Measurements from ENCODE around the gene OPTC.

OPTC gene

DNA sequence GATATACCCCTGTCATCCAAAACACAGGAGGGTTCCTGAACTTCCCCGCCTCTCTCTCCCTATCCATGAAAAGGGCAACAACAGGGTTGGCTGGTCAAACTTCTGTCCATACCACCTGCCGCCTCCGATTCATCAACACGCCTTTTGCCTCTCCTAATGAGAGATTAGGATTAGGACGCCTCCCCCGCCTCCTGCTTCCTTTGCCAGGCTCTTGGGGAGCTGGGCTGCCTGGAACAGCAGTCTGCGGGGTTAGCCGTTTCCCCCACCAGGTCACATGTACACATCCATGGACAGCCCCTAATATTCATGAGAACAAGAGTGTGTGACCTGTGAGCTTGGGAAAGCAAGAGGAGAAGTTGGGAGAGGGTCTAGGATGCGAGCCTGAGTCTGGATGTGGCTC is 2.3 kb upstream of the OPTC start:
- DNase-seq (ENCODE audit: low read depth in 2 of 2): no peak

DNA sequence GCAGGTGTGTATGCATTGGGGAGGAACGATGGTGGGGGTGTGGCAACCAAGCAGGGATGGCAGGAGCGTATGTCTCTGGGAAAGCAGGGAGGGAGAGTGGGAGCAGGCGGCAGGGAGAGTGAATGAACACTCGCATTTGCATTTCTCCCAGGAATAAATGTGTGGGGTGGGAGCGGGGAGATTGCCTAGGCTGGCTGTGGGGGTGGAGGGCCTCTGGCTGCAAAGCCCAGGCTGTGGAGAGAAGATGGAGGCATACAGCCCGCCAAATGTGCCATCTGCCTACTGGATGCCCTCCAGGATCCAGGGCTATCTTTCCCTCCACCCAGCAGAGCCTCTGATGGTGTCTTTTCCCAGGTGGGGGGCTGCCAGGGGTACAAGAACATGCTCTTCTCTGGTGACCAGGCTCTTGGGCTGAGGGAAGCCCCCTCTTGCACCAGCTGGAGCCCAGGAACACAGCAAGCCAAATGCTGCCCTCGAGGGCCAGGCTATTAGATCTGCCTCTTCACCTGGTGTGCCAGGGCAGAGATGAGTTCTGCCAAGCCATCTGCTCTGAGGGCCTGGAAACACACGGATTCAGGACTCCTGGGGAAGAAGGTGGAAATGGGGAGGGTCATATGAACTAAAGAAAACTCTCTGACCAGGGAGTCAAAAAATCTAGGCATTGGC is 1.7 kb upstream of the OPTC start:
- DNase-seq (ENCODE audit: low read depth in 2 of 2): no peak

DNA sequence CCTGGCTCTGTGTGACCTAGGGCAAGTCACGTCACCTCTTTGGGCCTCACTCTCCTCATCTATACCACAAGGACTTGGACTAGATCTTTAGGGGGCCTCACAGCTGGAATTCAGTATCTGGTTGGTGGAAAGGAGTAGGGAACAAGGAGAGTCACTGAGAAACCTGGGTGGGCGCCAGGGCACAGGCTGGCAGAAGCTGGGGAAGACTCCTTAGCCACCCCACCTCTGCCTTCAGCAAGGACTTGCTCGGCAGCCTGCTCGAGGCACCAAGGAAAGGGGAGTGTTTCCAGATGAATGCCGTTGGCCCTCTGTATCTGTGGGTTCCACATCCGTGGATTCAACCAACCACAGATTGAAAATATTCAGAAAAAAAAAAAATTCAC is 1.2 kb upstream of the OPTC start:
- no peak for DNase-seq (ENCODE audit: low read depth in 2 of 2)

DNA sequence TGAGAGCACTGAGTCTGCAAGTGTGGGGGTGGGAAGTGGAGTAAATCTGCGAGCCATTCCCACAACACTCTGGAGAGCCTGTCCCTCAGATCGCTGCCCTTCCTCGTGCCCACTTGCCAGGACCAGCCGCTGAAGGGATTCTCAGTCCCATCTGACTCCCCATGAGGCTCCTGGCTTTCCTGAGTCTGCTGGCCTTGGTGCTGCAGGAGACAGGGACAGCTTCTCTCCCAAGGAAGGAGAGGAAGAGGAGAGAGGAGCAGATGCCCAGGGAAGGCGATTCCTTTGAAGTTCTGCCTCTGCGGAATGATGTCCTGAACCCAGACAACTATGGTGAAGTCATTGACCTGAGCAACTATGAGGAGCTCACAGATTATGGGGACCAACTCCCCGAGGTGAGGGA is 1.9 kb downstream of the OPTC start:
- DNase-seq (ENCODE audit: low read depth in 2 of 2): no peak

DNA sequence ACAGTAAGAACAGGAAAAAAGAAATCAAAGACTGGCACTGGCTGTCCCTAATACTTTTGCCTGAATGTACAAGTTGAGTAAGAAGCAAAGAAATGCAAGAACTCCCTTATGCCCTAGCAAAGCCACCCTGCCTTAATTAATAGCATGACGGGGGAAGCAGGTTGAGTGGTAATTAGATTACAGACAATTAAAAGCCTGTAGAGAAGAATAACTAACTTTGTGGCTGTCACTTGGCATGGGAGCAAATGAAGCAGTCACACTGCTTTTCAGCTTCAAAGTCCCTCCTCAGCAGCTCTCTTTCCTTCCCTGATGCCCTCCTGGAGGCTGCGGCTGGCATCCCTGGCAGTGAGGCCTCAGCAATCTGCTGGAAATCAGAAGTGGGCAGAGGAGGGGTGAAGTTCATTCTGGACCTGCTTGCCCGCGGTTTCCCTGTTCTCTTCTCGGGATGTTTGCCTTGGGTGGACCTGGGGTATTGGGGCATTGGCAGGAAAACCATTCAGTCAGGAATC is 3.4 kb downstream of the OPTC start:
- no peak for DNase-seq (ENCODE audit: low read depth in 2 of 2)

DNA sequence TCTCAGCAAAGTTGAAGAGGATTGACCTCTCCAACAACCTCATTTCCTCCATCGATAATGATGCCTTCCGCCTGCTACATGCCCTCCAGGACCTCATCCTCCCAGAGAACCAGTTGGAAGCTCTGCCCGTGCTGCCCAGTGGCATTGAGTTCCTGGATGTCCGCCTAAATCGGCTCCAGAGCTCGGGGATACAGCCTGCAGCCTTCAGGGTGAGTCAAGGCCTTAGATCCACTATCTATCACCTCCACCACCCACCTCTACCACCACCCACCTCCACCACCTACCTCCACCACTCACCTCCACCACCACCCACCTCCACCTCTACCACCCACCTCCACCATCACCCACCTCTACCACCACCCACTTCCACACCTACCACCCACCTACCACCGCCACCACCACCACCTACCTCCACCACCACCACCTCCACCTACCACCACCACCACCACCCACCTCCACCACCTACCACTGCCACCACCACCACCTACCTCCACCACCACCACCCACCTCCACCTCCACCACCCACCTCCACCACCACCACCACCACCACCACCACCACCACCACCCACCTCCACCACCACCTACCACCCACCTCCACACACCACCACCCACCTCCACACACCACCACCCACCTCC is 5.8 kb downstream of the OPTC start:
- no peak for DNase-seq (ENCODE audit: low read depth in 2 of 2)

DNA sequence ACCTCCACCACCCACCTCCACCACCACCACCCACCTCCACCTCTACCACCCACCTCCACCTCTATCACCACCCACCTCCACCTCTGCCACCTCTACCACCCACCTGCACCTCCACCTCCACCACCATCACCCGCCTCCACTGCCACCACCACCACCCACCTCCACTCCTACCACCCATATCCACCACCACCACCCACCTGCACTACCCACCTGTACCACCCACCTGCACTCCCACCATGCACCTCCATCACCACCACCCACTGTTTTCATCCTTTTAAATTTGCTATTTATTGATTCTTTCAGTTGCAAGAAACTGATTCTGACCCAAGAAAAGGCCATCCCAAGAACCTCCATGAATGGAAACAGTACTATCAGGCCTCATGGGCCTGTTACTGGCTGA is 6.3 kb downstream of the OPTC start:
- DNase-seq (ENCODE audit: low read depth in 2 of 2): no peak

DNA sequence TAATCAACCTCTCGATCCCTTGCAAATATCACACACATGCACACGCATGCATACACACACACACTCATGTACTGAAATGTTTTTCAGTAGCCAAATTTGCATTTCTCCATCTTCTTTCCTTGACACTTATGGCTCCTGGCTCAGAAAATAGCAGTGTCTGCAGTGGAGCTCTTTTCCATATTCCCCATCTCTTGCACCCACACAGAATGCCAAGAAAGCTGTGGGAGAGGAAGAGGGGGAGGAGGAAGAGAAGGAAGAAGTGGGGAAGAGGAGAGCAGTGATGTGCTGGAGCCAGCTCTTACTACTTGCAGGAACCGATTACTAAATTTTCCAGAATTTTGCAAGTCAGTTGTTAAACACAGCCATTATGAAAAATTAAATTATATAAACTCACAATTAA is 9.9 kb downstream of the OPTC start:
- DNase-seq (ENCODE audit: low read depth in 2 of 2): no peak

DNA sequence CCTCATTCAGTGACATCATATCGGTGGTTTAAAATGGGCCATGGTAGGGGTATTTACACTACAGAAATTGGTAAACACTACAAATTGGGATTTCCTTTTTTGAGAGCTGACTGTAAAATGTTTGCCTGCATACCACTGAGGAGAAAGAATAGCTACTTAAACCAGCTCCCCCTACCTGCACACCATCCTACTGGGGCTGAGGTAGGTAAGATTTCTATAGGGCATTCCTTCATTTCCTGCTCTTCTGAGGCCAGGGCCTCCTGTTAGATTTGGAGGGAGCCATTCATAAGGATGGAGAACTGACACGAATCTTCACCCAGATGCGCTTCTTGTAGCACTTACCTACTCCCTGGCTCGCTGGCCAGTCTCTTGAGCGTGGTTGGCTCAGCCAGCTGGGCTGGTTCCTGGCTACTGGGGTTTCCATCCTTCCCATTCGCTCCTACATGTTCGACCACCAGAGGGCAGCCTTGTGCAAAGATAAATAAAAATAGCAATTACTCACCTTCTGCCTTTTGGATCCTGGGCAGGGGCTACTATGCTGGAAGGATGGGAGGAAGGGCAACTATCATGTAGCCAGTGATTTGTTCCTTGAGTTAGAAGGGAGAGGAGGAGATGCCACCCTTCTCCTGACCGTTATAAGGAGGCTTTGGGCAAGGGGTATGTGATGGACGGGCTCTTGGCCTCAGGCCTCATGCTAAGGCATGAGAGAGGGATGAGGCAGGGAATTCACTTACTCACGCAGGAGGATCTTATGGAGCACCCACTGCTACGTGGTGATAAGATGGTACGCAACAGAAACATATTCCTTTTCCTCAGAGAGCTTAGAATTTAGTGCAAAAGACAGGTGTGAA is 10.7 kb downstream of the OPTC start:
- peak; percentile 24 to 53 for DNase-seq (ENCODE audit: low read depth in 2 of 2)

DNA sequence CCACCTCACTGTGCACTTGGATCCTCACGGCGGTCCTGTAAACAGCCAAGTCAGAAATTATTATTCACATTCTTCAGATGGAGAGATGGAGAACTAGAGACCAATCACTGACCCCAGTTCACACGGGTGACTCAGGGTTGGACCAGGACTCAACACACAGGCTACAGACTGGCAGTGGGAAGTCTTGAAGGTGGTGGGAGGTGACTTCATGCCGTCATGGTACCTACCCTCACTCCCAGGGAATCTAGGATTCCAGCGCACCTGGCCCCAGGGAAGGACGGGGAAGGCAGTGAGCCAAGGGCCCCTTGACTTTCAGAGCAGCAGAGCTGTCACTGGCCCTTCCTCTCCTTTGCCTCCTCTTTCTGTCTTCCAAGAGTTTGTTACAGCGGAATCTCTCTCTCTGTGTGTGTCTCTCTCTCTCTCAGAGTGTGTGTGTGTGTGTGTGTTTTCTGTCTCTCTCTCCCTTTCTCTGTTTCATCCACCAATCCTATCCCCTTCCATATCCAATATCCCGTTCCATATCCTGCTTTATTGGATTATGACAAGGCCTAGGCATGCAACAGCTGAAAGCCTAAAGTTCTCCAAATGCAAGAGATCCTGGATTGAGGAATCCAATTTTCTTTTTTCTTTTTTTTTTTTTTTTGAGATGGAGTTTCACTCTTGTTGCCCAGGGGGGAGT is 11.7 kb downstream of the OPTC start:
- DNase-seq (ENCODE audit: low read depth in 2 of 2): no peak

DNA sequence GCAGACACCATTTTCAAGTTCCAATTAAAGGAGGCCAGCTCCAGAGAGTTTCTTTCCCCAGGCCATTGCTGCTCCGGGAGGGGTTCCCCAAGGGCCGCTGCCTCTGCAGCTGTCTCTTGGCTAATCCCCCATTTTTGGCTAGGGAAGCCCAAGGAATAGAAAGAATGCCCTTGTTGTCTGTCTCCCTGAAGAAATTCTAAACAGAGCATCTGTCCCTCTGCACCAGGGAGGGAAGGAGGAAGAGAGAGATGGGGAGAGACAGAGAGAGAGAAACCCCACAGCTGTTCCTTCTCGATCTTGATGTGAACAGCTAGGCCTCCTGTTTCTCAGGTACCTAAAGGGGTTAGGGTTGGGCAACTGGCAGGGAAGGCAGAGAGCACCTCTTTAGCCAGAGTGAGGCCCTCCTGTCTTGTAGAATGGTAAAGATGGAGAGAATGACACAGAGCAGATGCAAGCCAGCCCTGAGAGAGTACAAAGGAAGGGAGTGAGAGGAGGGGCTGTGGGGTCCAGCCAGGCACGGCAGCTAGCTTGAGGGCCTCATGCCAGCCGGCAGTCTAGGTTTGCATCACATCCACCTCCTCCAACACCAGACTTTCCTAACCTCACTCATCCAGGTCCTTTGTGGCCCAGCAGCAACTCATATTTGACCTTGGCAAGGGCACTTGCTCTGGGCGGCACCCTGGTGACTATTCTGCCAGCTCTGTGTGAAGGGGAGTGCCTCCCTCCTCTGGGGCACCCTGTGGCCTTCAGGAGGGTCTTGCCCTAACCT is 13.1 kb downstream of the OPTC start:
- DNase-seq (ENCODE audit: low read depth in 2 of 2): no peak

DNA sequence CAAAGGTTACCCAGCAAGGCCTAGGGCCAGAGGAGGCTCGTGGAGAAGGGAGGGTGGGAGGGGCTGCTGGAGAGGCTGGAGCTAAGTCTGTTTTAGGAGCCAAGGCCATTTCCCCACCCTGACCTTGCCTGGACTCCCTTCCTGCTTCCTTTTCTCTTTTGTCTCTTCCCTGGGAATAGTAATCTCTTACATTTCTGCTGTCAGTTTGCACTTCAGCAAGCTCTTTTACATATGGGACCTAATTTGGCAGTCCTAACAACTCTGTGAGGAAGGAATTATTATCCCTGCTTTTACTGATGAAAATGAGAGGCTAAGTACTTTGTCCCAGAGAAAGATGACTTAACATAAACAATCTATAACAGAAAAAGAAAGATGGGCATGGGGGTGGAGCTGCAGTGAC is 13.8 kb downstream of the OPTC start:
- no peak for DNase-seq (ENCODE audit: low read depth in 2 of 2)

DNA sequence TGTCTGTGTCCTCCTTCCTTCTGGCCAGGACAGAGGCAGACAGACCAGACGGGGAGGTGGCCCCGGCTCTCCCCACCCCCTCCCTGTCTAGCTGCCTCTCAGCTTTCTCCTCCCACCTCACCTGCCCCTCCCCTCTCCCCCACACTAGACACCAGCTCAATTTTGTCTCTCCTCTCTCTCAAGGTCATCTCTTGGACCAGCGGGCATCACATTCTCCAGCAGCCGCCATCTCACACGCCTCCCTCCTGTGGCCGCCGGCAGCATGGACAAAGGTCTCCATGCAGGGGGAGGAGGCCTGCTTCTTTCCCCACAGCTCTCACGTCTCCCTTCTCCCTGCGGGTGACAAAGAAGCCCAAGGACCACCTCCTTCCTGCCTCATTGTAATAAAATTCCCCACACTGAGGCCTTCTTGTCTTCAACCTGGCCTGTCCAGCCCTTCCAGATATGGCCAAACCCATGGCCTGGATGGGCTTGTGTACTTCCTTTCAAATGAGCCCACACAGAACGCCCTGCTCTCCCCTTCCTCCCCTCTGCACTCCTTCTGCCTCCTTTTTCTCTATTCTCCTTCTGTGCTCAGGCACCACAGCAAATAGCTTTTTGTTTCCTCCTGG is 14.6 kb downstream of the OPTC start:
- DNase-seq (ENCODE audit: low read depth in 2 of 2): no peak

DNA sequence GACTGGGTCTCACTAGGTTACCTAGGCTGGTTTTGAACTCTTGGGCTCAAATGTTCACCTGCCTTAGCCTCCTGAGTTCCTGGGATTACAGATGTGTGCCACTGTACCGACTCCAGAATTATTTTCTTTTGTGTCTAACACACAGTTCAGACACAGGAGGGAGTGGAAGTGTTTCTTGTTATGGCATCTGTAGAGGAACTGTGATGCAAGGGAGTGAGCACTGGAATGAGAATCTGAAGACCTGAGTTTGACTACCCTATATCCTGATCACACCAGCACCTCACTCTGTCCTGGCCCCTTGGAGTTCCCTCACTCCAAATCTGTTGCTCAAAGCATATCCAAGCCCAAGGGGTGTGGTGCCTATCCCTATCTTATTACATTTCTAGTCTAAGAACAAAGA is 15.2 kb downstream of the OPTC start:
- no peak for DNase-seq (ENCODE audit: low read depth in 2 of 2)

DNA sequence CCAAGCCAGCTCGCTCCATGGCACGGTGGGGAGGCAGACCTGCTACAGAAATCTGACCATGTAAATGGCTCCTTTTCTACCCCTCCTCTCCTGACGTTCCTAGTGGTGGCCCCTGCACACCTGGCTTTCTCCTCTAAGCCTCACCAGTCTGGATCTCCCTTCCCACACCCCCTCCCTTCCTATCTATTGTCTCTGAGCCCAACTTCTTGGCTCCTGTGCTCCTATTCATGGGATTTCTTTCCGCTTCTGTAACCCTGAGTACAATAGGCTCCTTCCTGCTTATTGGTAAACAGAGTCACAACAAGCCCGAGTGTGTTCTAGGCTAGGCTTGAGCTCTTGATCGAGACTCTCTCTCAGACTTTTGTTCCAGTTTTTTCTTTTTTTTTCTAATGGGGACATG is 17.6 kb downstream of the OPTC start:
- no peak for DNase-seq (ENCODE audit: low read depth in 2 of 2)

DNA sequence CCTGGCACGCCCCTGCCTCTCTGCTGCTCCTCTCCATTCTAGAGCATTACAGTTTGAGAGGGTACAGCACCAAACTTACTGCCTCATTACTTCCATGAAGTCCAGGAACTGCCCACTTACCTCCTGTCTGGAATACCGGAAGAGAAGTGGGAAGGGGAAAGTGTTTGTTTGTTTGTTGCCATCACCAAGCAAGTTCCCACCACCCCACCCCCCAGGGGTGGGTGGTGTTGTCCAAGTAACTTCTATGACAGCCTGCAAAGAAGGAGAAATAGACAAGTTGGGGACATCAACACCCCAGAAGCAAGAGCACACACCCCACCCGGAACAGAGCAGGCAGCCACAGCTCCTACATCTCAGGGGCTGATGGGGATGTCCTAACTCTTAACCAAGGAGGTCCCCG is 18.0 kb downstream of the OPTC start:
- DNase-seq (ENCODE audit: low read depth in 2 of 2): no peak

DNA sequence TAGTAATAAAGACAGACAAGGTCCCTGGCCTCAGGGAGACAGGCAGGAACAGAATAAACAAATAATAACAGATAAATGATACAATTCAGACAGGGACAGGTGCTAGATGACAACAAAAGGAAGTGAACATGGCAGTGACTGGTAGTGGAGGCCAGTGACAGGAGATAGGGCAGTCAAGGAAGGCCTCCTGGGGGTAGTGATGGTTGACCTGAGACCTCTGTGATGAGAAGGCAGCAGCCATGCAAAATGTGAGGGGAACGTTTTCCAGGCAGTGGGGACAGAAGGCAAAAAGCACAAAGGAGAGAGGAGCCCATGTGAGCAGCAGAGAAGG is 18.5 kb downstream of the OPTC start:
- DNase-seq (ENCODE audit: low read depth in 2 of 2): no peak

DNA sequence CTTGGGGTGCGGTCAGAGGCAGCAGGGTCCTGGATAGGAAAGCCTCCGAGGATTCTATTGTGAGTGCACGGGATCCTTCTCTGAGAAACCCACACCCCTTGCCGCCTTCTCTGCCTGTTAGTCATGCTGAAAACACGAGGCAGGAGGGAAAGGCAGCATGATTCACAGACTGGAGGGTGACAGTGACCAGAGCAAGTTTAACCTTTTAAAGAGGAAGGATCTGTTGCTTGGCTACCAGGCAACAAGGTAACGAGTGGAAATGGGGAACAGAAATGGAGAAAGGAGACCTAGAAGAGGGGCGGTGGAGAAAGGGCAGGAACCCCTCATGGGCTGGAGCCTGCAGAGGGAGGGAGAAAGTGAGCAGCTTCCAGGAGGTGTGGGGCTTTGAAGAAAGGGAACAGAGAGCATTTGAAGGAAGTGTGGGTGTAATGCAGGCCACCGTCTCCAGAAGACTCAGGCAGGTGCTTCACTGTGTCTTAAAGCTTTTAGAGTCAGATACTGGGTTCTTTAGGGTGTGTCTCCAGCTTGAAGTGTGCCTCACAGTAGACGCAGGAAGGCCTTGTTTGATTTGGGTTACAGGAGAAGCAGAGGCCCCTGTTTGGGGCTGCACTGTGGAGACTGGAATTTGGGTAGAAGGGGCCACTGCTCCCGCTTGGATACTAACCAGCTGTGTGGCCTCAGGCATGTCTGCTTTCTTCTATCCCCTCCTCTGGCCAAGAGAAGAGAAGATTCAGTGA is 19.1 kb downstream of the OPTC start:
- no peak for DNase-seq (ENCODE audit: low read depth in 2 of 2)

DNA sequence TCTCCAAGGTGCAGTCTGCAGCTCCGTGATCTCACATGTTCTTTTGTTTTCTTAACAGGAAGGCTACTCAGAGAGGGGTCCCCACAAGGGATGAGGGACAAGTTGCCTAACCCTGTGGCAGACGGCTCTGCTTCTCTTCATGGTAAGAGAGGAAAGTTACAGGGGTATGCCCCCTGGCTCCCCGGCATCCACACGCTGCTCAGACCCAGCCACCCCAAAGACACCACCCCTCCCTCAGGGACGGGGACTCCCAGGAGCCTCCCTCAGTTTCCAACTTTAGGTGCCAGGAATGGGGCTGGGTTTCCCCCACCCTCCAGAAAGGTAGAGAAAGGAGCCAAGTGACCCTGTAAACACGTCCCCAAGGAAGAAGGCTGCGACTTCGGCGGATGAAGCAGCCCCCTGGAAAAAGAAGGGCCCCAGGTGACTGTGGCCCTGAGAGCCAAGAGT is 19.7 kb downstream of the OPTC start:
- DNase-seq (ENCODE audit: low read depth in 2 of 2): no peak

DNA sequence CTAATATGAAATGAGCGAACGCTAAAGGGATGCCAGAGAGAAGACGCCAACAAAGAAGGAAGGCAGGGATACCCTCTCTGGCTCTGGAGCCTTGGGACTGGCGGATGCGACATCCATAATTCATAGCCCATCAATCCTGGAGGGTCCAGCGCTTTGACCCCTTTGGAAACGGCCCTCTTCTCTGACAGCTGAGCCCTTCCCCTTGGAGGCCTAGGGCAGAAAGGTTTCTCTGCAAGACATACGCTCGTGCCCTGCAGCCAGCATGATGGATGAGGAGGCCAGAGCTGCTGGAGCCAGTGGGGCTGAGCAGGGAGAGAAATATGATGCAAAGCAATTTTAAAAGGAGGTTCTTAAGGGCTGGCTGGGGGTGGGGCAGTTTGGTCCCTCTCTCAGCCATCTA is 22.2 kb downstream of the OPTC start:
- no peak for DNase-seq (ENCODE audit: low read depth in 2 of 2)

DNA sequence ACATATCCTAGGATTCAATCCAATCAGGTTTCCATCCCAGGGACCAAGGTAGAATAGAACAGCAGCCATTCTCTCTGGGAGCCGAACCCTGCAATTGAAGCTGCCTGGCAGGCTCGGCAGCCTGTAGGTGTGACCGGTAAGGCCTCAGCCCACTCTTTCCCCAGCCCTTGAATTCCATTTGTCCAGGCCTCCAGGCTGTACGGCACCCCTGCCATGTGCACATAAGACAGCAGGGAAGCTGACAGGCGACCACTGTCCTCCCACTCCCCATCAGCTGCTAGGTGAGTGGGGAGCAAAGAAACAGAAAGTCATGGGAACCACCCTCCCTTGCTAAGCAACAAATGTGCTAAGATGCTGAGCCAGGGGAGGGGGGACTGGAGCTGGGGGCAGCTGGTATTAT is 23.0 kb downstream of the OPTC start:
- no peak for DNase-seq (ENCODE audit: low read depth in 2 of 2)
